GM19035 (cell line): ENCODE measurements around the gene CDKL4.
"Not testable (repeated sequence)": the region's sequence is repeated elsewhere in the genome, so short reads cannot be mapped to it uniquely, and the experiment has no call there.

Experiments used
- ATAC-seq: cut with Tn5 transposase; IDR thresholded peaks from one replicate; pipeline ENCODE4 v1.9.1; 2021; ENCODE audit not compliant: unreplicated experiment

The CDKL4 gene

GRCh38 chr2:39232141-39232540, 11.6 kb downstream of the CDKL4 start:
- ATAC-seq: no peak

- ATAC-seq: peak; percentile 33
Observed at GRCh38 chr2:39228413-39229209, 15.2 kb downstream of the CDKL4 start.

GRCh38 chr2:39227628-39228412, 15.9 kb downstream of the CDKL4 start:
- peak; percentile 83 for ATAC-seq

- no peak for ATAC-seq
Observed at GRCh38 chr2:39225567-39225966, 18.2 kb downstream of the CDKL4 start.

- no peak for ATAC-seq
Observed at GRCh38 chr2:39223909-39224308, 19.9 kb downstream of the CDKL4 start.

- ATAC-seq: no peak
Observed at GRCh38 chr2:39221459-39221858, 22.3 kb downstream of the CDKL4 start.

- ATAC-seq: no peak
Observed at GRCh38 chr2:39220136-39220535, 23.6 kb downstream of the CDKL4 start.

- ATAC-seq: no peak
Observed at GRCh38 chr2:39218391-39218790, 25.4 kb downstream of the CDKL4 start.

- ATAC-seq: no peak
Observed at GRCh38 chr2:39217192-39217550, 26.6 kb downstream of the CDKL4 start.

GRCh38 chr2:39216346-39217191, 27.2 kb downstream of the CDKL4 start:
- no peak for ATAC-seq

- no peak for ATAC-seq
Observed at GRCh38 chr2:39215545-39215944, 28.2 kb downstream of the CDKL4 start.

- ATAC-seq: no peak
Observed at GRCh38 chr2:39213015-39213414, 30.8 kb downstream of the CDKL4 start.

- ATAC-seq: no peak
Observed at GRCh38 chr2:39210846-39211245, 32.9 kb downstream of the CDKL4 start.

- ATAC-seq: no peak
Observed at GRCh38 chr2:39203382-39203781, 40.4 kb downstream of the CDKL4 start.

- ATAC-seq: no peak
Observed at GRCh38 chr2:39202639-39203369, 41.0 kb downstream of the CDKL4 start.

GRCh38 chr2:39197003-39197402, 46.8 kb downstream of the CDKL4 start:
- ATAC-seq: not testable (repeated sequence)

GRCh38 chr2:39194686-39195085, 49.1 kb downstream of the CDKL4 start:
- ATAC-seq: no peak

- no peak for ATAC-seq
Observed at GRCh38 chr2:39188960-39189494, 54.7 kb downstream of the CDKL4 start.

GRCh38 chr2:39183673-39184072, 60.1 kb downstream of the CDKL4 start:
- ATAC-seq: no peak

GRCh38 chr2:39181297-39181696, 62.5 kb downstream of the CDKL4 start:
- no peak for ATAC-seq
